GM23338 (cell line): ENCODE results near the gene ANKRD37. TPM values are rescaled to one million over a fixed set of nuclear protein-coding genes. Genes with fewer than 3 reads are reported as not detected.

ENCODE experiments used
- ATAC-seq: fragments of 200-7000 bp; cut with Tn5 transposase; 3 replicates; pipeline ENCODE4 v1.9.1; 2020
- DNase-seq: peaks from one replicate; pipeline ENCODE4 v3.0.0-alpha.2; 2015; ENCODE audit warnings: low spot score
- H2AFZ ChIP-seq: fragments of 200-600 bp; sonication (generic); 2 replicates; pipeline ENCODE4 v1.8.0; 2016; ENCODE audit warnings: antibody characterized with exemption, mild to moderate bottlenecking, moderate library complexity
- H3F3A ChIP-seq: fragments of 200-600 bp; sonication (generic); replicated peaks from 2 replicates; pipeline ENCODE4 v1.8.0; 2017; ENCODE audit warnings: antibody characterized with exemption, mixed run types, low read depth
- H3K27ac ChIP-seq: fragments of 200-600 bp; sonication (generic); 2 replicates; pipeline ENCODE4 v1.6.1; 2016; ENCODE audit warnings: low read depth
- H3K27me3 ChIP-seq: fragments of 200-600 bp; sonication (generic); 2 replicates; pipeline ENCODE4 v1.8.0; 2016; ENCODE audit warnings: mild to moderate bottlenecking, mixed run types, moderate library complexity; ENCODE audit not compliant: insufficient read depth
- H3K36me3 ChIP-seq: fragments of 200-600 bp; sonication (generic); 2 replicates; pipeline ENCODE4 v1.8.0; 2016; ENCODE audit warnings: mild to moderate bottlenecking; ENCODE audit not compliant: insufficient read depth
- H3K4me1 ChIP-seq: fragments of 200-600 bp; sonication (generic); 2 replicates; pipeline ENCODE4 v1.8.0; 2016; ENCODE audit warnings: mild to moderate bottlenecking, moderate library complexity; ENCODE audit not compliant: insufficient read depth
- H3K4me2 ChIP-seq: fragments of 200-600 bp; sonication (generic); 2 replicates; pipeline ENCODE4 v1.7.1; 2017; ENCODE audit warnings: mixed run types
- H3K4me3 ChIP-seq: fragments of 200-600 bp; sonication (generic); 2 replicates; pipeline ENCODE4 v1.6.1; 2016; ENCODE audit warnings: mixed run types
- H3K79me2 ChIP-seq: fragments of 200-600 bp; sonication (generic); replicated peaks from 2 replicates; pipeline ENCODE4 v1.8.0; 2017; ENCODE audit warnings: mild to moderate bottlenecking; ENCODE audit not compliant: insufficient read depth
- H3K9me2 ChIP-seq: fragments of 200-600 bp; sonication (generic); 2 replicates; pipeline ENCODE4 v1.8.0; 2017; ENCODE audit not compliant: insufficient read depth
- H4K20me1 ChIP-seq: fragments of 200-600 bp; sonication (generic); replicated peaks from 2 replicates; pipeline ENCODE4 v1.8.0; 2017; ENCODE audit warnings: mild to moderate bottlenecking; ENCODE audit not compliant: insufficient read depth
- H3K27ac Mint-ChIP-seq: 2 replicates; pipeline ENCODE4 v1.8.0; 2020; ENCODE audit warnings: inconsistent platforms, mild to moderate bottlenecking, moderate library complexity, mixed read lengths
- H3K27me3 Mint-ChIP-seq: 3 replicates; pipeline ENCODE4 v1.8.0; 2022; ENCODE audit warnings: low read depth, mild to moderate bottlenecking, moderate library complexity, mixed read lengths, inconsistent platforms; ENCODE audit not compliant: insufficient read depth, poor library complexity
- H3K36me3 Mint-ChIP-seq: 3 replicates; pipeline ENCODE4 v1.8.0; 2021; ENCODE audit warnings: low read depth, mild to moderate bottlenecking, inconsistent platforms, moderate library complexity, mixed read lengths
- H3K4me1 Mint-ChIP-seq: 3 replicates; pipeline ENCODE4 v1.8.0; 2020; ENCODE audit warnings: mild to moderate bottlenecking, inconsistent platforms, mixed read lengths
- H3K4me3 Mint-ChIP-seq: 3 replicates; pipeline ENCODE4 v1.8.0; 2021; ENCODE audit warnings: moderate library complexity, mild to moderate bottlenecking, inconsistent platforms, mixed read lengths
- H3K9me3 Mint-ChIP-seq: 3 replicates; pipeline ENCODE4 v1.8.0; 2020; ENCODE audit warnings: moderate library complexity, mild to moderate bottlenecking, inconsistent platforms, mixed read lengths
- CREB1 ChIP-seq: fragments of 250-450 bp; sonication (Bioruptor Pico); IDR thresholded peaks from 2 replicates; pipeline ENCODE4 v1.5.0; 2020; ENCODE audit warnings: low read depth, mild to moderate bottlenecking, moderate library complexity
- JUNB ChIP-seq: IDR thresholded peaks from one replicate; pipeline ENCODE4 v1.6.1; 2016; ENCODE audit warnings: antibody characterized with exemption; ENCODE audit not compliant: unreplicated experiment
- POLR2AphosphoS5 ChIP-seq: IDR thresholded peaks from 2 replicates; pipeline ENCODE4 v1.6.1; 2016; ENCODE audit warnings: antibody characterized with exemption, low read depth
- STAT1 ChIP-seq: IDR thresholded peaks from one replicate; pipeline ENCODE4 v1.6.1; 2016; ENCODE audit warnings: antibody characterized with exemption; ENCODE audit not compliant: unreplicated experiment
- ZNF331 ChIP-seq: fragments of 250-450 bp; sonication (Bioruptor Pico); IDR thresholded peaks from 2 replicates; pipeline ENCODE4 v1.5.0; 2020; ENCODE audit warnings: low read depth, mild to moderate bottlenecking, moderate library complexity
- polyA plus RNA-seq: library from polyadenylated mRNA; unstranded; fragments of >200 nt; fragmentation: Nextera tagmentation; extraction: Ambion mirVana; gene quantifications from 2 replicates; pipeline ENCODE4 v1.2.1, GENCODE V29; 2016
- total RNA-seq: library from RNA; depleted of rRNA; stranded (reverse); fragments of >200 nt; shearing (Covaris generic); gene quantifications from 2 replicates; pipeline ENCODE4 v1.2.3, GENCODE V29; 2014
- TF ChIP-seq, protein P1 (sequence below): IDR thresholded peaks from 2 replicates; pipeline ENCODE4 v1.6.1; 2016; ENCODE audit warnings: antibody characterized with exemption
- TF ChIP-seq, protein P2 (sequence below): fragments of 250-450 bp; sonication (Bioruptor Pico); IDR thresholded peaks from 2 replicates; pipeline ENCODE4 v1.5.0; 2020; ENCODE audit warnings: mild to moderate bottlenecking, moderate library complexity

ANKRD37 gene
- total and polyA plus RNA-seq, 2 experiments from 2014 or later: 1.8 to 4.9 TPM

DNA sequence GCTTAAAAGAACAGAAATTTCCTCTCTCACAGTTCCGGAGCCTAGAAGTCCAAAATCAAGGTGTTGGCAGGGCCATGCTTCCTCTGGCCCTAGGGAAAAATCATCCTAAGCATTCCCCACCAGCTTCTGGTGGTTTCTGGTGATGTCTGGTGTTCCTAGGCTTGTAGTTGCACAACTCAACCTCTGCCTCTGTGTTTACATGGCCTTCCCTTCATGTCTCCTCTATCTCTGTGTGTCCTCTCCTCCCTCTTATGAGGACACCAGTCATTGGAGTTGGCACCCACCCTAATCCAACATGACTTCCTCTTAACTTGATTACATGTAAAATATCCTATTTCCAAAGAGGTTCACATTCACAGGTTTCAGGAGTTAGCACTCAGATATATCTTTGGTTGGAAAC is 16.3 kb upstream of the ANKRD37 start:
- Histone ChIP-seq H3K4me2 (no peak overlapping the region), H3K27me3 (no peaks in the 10 kb centered on the region), H3K4me1 (0 out of 2 replicates have a peak, but pooled peaks cover 3% of the 10 kb centered on the region), H4K20me1 (no peaks in the 10 kb centered on the region), H3K4me3 (no peak overlapping the region), H3K9me2 (no peaks in the 10 kb centered on the region), H3F3A (no peaks in the 10 kb centered on the region), H2AFZ (no peak overlapping the region), H3K79me2 (no peaks in the 10 kb centered on the region), H3K36me3 (no peaks in the 10 kb centered on the region), H3K27ac (no peak overlapping the region)
- peaks cover 9% of the 10 kb centered on the region; the same call in 2 of the 3 replicates for H3K9me3 Mint-ChIP-seq
- 0 out of 3 replicates have a peak, but pooled peaks cover 5% of the 10 kb centered on the region for H3K4me1 Mint-ChIP-seq
- H3K27ac Mint-ChIP-seq: no peak overlapping the region
- ATAC-seq (no peak), DNase-seq (no peak)
- peaks cover 10% of the 10 kb centered on the region for H3K36me3 Mint-ChIP-seq
- no peaks in the 10 kb centered on the region for H3K27me3 Mint-ChIP-seq
- TF ChIP-seq, protein P1, sequence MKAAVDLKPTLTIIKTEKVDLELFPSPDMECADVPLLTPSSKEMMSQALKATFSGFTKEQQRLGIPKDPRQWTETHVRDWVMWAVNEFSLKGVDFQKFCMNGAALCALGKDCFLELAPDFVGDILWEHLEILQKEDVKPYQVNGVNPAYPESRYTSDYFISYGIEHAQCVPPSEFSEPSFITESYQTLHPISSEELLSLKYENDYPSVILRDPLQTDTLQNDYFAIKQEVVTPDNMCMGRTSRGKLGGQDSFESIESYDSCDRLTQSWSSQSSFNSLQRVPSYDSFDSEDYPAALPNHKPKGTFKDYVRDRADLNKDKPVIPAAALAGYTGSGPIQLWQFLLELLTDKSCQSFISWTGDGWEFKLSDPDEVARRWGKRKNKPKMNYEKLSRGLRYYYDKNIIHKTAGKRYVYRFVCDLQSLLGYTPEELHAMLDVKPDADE: no peak
- no peak for TF ChIP-seq ZNF331 (CRISPR knock-in tag)
- TF ChIP-seq CREB1 (CRISPR knock-in tag): no peak
- TF ChIP-seq POLR2AphosphoS5: no peak
- no peak for TF ChIP-seq JUNB
- TF ChIP-seq STAT1: no peak
- TF ChIP-seq, protein P2, sequence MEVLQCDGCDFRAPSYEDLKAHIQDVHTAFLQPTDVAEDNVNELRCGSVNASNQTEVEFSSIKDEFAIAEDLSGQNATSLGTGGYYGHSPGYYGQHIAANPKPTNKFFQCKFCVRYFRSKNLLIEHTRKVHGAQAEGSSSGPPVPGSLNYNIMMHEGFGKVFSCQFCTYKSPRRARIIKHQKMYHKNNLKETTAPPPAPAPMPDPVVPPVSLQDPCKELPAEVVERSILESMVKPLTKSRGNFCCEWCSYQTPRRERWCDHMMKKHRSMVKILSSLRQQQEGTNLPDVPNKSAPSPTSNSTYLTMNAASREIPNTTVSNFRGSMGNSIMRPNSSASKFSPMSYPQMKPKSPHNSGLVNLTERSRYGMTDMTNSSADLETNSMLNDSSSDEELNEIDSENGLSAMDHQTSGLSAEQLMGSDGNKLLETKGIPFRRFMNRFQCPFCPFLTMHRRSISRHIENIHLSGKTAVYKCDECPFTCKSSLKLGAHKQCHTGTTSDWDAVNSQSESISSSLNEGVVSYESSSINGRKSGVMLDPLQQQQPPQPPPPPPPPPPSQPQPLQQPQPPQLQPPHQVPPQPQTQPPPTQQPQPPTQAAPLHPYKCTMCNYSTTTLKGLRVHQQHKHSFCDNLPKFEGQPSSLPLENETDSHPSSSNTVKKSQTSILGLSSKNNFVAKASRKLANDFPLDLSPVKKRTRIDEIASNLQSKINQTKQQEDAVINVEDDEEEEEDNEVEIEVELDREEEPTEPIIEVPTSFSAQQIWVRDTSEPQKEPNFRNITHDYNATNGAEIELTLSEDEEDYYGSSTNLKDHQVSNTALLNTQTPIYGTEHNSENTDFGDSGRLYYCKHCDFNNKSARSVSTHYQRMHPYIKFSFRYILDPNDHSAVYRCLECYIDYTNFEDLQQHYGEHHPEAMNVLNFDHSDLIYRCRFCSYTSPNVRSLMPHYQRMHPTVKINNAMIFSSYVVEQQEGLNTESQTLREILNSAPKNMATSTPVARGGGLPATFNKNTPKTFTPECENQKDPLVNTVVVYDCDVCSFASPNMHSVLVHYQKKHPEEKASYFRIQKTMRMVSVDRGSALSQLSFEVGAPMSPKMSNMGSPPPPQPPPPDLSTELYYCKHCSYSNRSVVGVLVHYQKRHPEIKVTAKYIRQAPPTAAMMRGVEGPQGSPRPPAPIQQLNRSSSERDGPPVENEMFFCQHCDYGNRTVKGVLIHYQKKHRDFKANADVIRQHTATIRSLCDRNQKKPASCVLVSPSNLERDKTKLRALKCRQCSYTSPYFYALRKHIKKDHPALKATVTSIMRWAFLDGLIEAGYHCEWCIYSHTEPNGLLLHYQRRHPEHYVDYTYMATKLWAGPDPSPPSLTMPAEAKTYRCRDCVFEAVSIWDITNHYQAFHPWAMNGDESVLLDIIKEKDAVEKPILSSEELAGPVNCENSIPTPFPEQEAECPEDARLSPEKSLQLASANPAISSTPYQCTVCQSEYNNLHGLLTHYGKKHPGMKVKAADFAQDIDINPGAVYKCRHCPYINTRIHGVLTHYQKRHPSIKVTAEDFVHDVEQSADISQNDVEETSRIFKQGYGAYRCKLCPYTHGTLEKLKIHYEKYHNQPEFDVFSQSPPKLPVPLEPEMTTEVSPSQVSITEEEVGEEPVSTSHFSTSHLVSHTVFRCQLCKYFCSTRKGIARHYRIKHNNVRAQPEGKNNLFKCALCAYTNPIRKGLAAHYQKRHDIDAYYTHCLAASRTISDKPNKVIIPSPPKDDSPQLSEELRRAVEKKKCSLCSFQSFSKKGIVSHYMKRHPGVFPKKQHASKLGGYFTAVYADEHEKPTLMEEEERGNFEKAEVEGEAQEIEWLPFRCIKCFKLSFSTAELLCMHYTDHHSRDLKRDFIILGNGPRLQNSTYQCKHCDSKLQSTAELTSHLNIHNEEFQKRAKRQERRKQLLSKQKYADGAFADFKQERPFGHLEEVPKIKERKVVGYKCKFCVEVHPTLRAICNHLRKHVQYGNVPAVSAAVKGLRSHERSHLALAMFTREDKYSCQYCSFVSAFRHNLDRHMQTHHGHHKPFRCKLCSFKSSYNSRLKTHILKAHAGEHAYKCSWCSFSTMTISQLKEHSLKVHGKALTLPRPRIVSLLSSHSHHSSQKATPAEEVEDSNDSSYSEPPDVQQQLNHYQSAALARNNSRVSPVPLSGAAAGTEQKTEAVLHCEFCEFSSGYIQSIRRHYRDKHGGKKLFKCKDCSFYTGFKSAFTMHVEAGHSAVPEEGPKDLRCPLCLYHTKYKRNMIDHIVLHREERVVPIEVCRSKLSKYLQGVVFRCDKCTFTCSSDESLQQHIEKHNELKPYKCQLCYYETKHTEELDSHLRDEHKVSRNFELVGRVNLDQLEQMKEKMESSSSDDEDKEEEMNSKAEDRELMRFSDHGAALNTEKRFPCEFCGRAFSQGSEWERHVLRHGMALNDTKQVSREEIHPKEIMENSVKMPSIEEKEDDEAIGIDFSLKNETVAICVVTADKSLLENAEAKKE (CRISPR knock-in tag): no peak
- no peak overlapping the region for H3K4me3 Mint-ChIP-seq
